ENCODE results near the gene RCE1.

Gene RCE1

GRCh38 chr11:66863428-66864125 is 20.3 kb downstream of the RCE1 start:
- no peak overlapping the region for H3K4me3 ChIP-seq (ENCODE audit: low read depth, low read length)
- no peak for TF ChIP-seq CTCF (IDR thresholded peaks at IDR 0.05; ENCODE audit: low read depth, low read length)

- no peak for TF ChIP-seq CTCF (IDR thresholded peaks at IDR 0.05; ENCODE audit: low read depth, low read length)
- H3K4me3 ChIP-seq (ENCODE audit: low read depth, low read length) = no peak overlapping the region
These were observed 21.1 kb downstream of the RCE1 start for GRCh38 chr11:66864172-66864901.

- H3K4me3 ChIP-seq (ENCODE audit: low read depth, low read length) = no peak overlapping the region
- no peak for TF ChIP-seq CTCF (IDR thresholded peaks at IDR 0.05; ENCODE audit: low read depth, low read length)
These were observed 21.9 kb downstream of the RCE1 start for GRCh38 chr11:66864924-66865697.

GRCh38 chr11:66866007-66866406 is 22.8 kb downstream of the RCE1 start:
- TF ChIP-seq CTCF (IDR thresholded peaks at IDR 0.05; ENCODE audit: low read depth, low read length) = no peak
- no peak overlapping the region for H3K4me3 ChIP-seq (ENCODE audit: low read depth, low read length)

- TF ChIP-seq CTCF (IDR thresholded peaks at IDR 0.05; ENCODE audit: low read depth, low read length) = no peak
- no peak overlapping the region for H3K4me3 ChIP-seq (ENCODE audit: low read depth, low read length)
These were observed 23.3 kb downstream of the RCE1 start for GRCh38 chr11:66866511-66866986.

- H3K4me3 ChIP-seq (ENCODE audit: low read depth, low read length) = no peak overlapping the region
- no peak for TF ChIP-seq CTCF (IDR thresholded peaks at IDR 0.05; ENCODE audit: low read depth, low read length)
These were observed 24.3 kb downstream of the RCE1 start for GRCh38 chr11:66867425-66868040.

Data from WI38 (cell line).